ENCODE data around the gene CLCN7.

CLCN7 gene

DNA sequence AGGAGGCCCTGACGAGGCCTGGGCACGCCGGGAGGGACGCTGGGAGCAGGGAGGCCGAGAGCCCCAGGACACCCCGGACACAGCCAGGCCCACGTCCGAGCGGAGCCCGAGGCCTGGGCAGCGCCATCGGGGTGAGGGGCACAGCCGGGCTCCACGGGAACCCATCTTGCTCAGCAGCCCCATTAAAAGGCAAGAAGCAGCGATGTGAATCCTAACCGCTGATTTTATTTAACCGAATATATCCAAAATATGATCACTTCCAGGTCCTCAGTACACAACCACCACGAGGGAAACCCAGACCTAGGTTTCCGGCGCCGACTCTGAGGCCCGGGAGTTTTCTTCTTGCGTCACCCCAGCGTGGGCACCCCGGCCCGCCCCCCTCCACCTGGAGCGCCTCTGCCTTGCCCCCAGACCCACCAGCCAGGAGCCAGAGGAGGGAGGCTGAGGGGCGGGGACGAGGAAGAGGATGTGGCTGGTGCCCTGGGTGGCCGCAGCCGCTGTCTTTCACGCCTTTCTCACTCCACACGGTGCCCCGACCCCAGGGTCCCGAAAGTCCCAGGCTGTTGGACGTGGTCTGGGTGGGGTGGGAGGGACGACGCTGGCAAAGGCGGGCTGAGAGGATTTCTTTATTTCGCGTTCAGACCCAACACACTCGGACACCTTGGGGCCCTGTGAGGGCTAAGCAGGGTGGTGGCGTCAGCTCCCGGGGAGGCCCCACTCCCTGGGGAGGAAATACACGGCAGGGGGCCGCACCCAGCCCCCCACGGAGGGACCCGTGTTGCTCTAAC lies 29.9 kb downstream of the CLCN7 start:
- no peak overlapping the region for H3K4me3 ChIP-seq (IDR thresholded peaks at IDR 0.05; ENCODE audit: insufficient read depth, low read depth, low read length)
- H3K79me2 ChIP-seq (ENCODE audit: insufficient read depth, low read depth), result no peaks in the 10 kb centered on the region
- no peaks in the 10 kb centered on the region for H3K4me1 ChIP-seq (ENCODE audit: low read depth, poor library complexity, severe bottlenecking)
- H3K9ac ChIP-seq, result no peak overlapping the region
- H3K27me3 ChIP-seq (ENCODE audit: insufficient read depth, low read depth), result peaks cover 25% of the 10 kb centered on the region; the same call in 1 of the 2 replicates
- TF ChIP-seq, protein P1, sequence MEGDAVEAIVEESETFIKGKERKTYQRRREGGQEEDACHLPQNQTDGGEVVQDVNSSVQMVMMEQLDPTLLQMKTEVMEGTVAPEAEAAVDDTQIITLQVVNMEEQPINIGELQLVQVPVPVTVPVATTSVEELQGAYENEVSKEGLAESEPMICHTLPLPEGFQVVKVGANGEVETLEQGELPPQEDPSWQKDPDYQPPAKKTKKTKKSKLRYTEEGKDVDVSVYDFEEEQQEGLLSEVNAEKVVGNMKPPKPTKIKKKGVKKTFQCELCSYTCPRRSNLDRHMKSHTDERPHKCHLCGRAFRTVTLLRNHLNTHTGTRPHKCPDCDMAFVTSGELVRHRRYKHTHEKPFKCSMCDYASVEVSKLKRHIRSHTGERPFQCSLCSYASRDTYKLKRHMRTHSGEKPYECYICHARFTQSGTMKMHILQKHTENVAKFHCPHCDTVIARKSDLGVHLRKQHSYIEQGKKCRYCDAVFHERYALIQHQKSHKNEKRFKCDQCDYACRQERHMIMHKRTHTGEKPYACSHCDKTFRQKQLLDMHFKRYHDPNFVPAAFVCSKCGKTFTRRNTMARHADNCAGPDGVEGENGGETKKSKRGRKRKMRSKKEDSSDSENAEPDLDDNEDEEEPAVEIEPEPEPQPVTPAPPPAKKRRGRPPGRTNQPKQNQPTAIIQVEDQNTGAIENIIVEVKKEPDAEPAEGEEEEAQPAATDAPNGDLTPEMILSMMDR (conservative IDR thresholded peaks at IDR 0.05; ENCODE audit: low read depth, low read length), result no peak
- H2AFZ ChIP-seq (ENCODE audit: low read depth), result no peak overlapping the region
- H3K4me2 ChIP-seq, result no peak overlapping the region
- no peaks in the 10 kb centered on the region for H4K20me1 ChIP-seq (ENCODE audit: insufficient read depth)
- H3K36me3 ChIP-seq (ENCODE audit: insufficient read depth), result no peaks in the 10 kb centered on the region
- no peak overlapping the region for H3K27ac ChIP-seq

DNA sequence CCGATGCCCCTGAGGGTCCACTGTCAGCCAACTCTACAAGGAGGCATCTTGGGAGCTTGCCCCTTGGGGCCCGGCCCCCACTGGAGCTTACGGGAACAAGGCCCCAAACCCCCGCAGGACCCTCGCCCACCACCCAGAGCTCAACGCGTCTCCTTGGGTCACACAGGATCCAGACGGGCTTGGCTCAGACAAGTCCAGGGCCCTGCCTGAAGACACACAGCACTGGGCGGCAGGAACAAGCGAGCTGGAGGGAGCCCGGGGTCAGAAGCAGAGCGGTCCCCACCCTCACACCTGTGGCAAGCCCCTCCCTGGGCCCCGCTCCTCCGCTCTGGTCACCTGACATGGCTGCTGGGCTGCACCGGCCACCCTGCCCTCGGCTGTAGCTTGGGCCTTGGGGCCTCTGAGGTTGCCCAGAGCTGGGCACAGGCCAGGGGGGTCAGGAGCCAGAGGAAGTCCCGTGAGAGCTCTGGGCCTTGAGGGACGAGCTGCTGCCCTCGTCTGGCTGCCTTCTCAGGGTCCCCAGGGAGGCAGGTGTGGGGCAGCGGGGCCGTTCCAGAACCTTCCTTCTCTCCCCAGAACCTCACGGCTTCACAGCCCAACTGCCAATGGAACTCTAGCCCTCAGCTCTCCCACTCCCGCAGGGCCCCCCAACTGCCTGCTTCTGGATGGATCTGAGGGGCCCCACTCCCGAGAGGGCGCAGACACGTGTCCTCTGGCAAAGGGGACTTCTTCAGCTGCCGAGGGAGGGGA lies 30.7 kb downstream of the CLCN7 start, which contains the start of gene CCDC154:
TSS of gene CCDC154 (minus strand) at position 577 of the 750 bp plus-strand sequence. CDS start at position 343, 234 bp downstream.
- Histone ChIP-seq H3K4me2 (no peak within 1 kb of the TSS), H3K27ac (no peak within 1 kb of the TSS), H3K4me1 (ENCODE audit: low read depth, poor library complexity, severe bottlenecking) (no peaks in the 10 kb centered on the region), H3K36me3 (ENCODE audit: insufficient read depth) (no peaks in the 10 kb centered on the region), H3K9ac (no peak within 1 kb of the TSS), H3K79me2 (ENCODE audit: insufficient read depth, low read depth) (no peaks in the 10 kb centered on the region), H2AFZ (ENCODE audit: low read depth) (no peak within 1 kb of the TSS), H3K4me3 (IDR thresholded peaks at IDR 0.05; ENCODE audit: insufficient read depth, low read depth, low read length) (no peak within 1 kb of the TSS), H4K20me1 (ENCODE audit: insufficient read depth) (no peaks in the 10 kb centered on the region), H3K27me3 (ENCODE audit: insufficient read depth, low read depth) (peaks cover 30% of the 10 kb centered on the region; the same call in 1 of the 2 replicates)
- TF ChIP-seq, protein P1 (conservative IDR thresholded peaks at IDR 0.05; ENCODE audit: low read depth, low read length), result no peak

DNA sequence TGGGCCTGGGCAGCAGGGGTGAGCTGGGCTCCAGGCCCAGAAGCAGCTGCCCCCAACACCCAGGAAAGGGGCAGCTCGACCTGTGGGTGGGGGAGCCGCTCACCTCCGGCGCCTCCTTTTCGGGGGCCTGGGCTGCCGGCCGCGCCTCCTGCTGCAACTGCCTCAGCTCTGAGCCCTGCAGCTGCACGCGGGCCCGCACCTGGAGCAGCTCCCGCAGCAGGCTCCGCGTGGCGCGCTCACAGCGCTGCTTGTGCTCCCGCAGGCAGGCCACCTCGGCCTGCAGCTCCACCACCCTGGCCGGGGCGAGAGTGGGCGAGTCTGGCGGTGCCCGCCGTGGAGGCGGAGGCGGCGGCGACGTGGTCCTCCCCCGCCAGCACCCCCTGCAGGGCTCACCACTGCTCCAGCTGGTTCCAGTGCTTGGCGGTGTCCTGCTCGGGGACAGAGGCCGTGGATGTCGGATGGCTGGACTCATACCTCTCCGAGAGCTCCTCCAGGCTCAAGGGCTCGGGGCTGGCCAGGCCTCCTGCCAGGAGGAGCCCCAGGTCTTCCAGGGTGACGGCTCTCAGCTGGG lies 31.3 kb downstream of the CLCN7 start:
- Histone ChIP-seq H3K4me3 (IDR thresholded peaks at IDR 0.05; ENCODE audit: insufficient read depth, low read depth, low read length) (no peak overlapping the region), H3K4me2 (no peak overlapping the region), H2AFZ (ENCODE audit: low read depth) (no peak overlapping the region), H3K9ac (no peak overlapping the region), H3K79me2 (ENCODE audit: insufficient read depth, low read depth) (no peaks in the 10 kb centered on the region), H4K20me1 (ENCODE audit: insufficient read depth) (no peaks in the 10 kb centered on the region), H3K4me1 (ENCODE audit: low read depth, poor library complexity, severe bottlenecking) (no peaks in the 10 kb centered on the region), H3K27ac (no peak overlapping the region), H3K36me3 (ENCODE audit: insufficient read depth) (no peaks in the 10 kb centered on the region), H3K27me3 (ENCODE audit: insufficient read depth, low read depth) (peaks cover 34% of the 10 kb centered on the region; the same call in 1 of the 2 replicates)
- TF ChIP-seq, protein P1 (conservative IDR thresholded peaks at IDR 0.05; ENCODE audit: low read depth, low read length), result no peak

DNA sequence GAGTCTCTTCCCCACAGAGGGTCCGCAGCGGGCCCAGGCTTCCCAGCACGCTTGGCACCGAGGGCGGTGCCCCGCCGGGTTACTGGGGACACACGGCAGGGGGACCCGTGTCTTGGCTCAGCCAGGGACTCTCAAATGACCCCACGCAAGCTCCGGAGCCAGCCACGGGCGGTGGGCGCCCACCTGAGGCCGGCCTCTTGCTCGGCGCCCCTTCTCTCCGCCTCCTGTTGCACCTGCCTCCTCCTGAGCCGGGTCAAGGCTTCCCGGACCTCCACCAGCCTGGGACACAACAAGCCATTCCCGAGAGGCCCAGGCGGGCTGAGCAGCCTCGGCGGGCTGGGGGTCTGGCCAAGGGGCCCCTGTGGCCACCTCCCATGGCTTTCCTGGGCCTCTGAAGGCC lies 32.1 kb downstream of the CLCN7 start:
- Histone ChIP-seq H3K4me1 (ENCODE audit: low read depth, poor library complexity, severe bottlenecking) (no peaks in the 10 kb centered on the region), H4K20me1 (ENCODE audit: insufficient read depth) (no peaks in the 10 kb centered on the region), H3K79me2 (ENCODE audit: insufficient read depth, low read depth) (no peaks in the 10 kb centered on the region), H3K4me2 (no peak overlapping the region), H3K27me3 (ENCODE audit: insufficient read depth, low read depth) (peaks cover 41% of the 10 kb centered on the region), H2AFZ (ENCODE audit: low read depth) (no peak overlapping the region), H3K27ac (no peak overlapping the region), H3K9ac (no peak overlapping the region), H3K36me3 (ENCODE audit: insufficient read depth) (no peaks in the 10 kb centered on the region), H3K4me3 (IDR thresholded peaks at IDR 0.05; ENCODE audit: insufficient read depth, low read depth, low read length) (no peak overlapping the region)
- TF ChIP-seq, protein P1 (conservative IDR thresholded peaks at IDR 0.05; ENCODE audit: low read depth, low read length), result no peak

Measured in KMS-11 (cell line).